Stimulated activated CD8-positive, alpha-beta memory T cell treated with anti-CD3 and anti-CD28 coated beads, Interleukin-15, amount 100 ng/mL, for 1 hour (primary cell): ENCODE data around the gene KIF18A.
"Not testable (repeated sequence)": the region's sequence is repeated elsewhere in the genome, so short reads cannot be mapped to it uniquely, and the experiment has no call there.

Experiments used
- DNase-seq: peaks from one replicate; pipeline ENCODE4 v3.0.0-alpha.2; 2020; ENCODE audit warnings: low read depth

Gene KIF18A

GRCh38 chr11:28106353-28107043 lies 1.5 kb downstream of the KIF18A start:
- no peak for DNase-seq

GRCh38 chr11:28105869-28106268 lies 2.1 kb downstream of the KIF18A start:
- DNase-seq = no peak

GRCh38 chr11:28104984-28105383 lies 3.0 kb downstream of the KIF18A start:
- no peak for DNase-seq

- DNase-seq = no peak
Measured at GRCh38 chr11:28104425-28104824, 3.5 kb downstream of the KIF18A start.

GRCh38 chr11:28102300-28102699 lies 5.7 kb downstream of the KIF18A start:
- not testable (repeated sequence) for DNase-seq

- no peak for DNase-seq
Measured at GRCh38 chr11:28100665-28101064, 7.3 kb downstream of the KIF18A start.

GRCh38 chr11:28099715-28100114 lies 8.2 kb downstream of the KIF18A start:
- no peak for DNase-seq

GRCh38 chr11:28098257-28098656 lies 9.7 kb downstream of the KIF18A start:
- DNase-seq = no peak

- no peak for DNase-seq
Measured at GRCh38 chr11:28092786-28093185, 15.2 kb downstream of the KIF18A start.

- no peak for DNase-seq
Measured at GRCh38 chr11:28090052-28090749, 17.8 kb downstream of the KIF18A start.

- DNase-seq = no peak
Measured at GRCh38 chr11:28089378-28089777, 18.6 kb downstream of the KIF18A start.

GRCh38 chr11:28087693-28088092 lies 20.3 kb downstream of the KIF18A start:
- DNase-seq = not testable (repeated sequence)

- DNase-seq = not testable (repeated sequence)
Measured at GRCh38 chr11:28087192-28087591, 20.8 kb downstream of the KIF18A start.

GRCh38 chr11:28086569-28086968 lies 21.4 kb downstream of the KIF18A start:
- DNase-seq = no peak

- DNase-seq = no peak
Measured at GRCh38 chr11:28083118-28083517, 24.8 kb downstream of the KIF18A start.

- DNase-seq = no peak
Measured at GRCh38 chr11:28077521-28077920, 30.4 kb downstream of the KIF18A start.

GRCh38 chr11:28072321-28072720 lies 35.6 kb downstream of the KIF18A start:
- DNase-seq = no peak

- no peak for DNase-seq
Measured at GRCh38 chr11:28071305-28071704, 36.7 kb downstream of the KIF18A start.

- DNase-seq = no peak
Measured at GRCh38 chr11:28058333-28058732, 49.6 kb downstream of the KIF18A start.

GRCh38 chr11:28054821-28055220 lies 53.1 kb downstream of the KIF18A start:
- DNase-seq = no peak

- DNase-seq = no peak
Measured at GRCh38 chr11:28049338-28050216, 58.4 kb downstream of the KIF18A start.

GRCh38 chr11:28048812-28049211 lies 59.1 kb downstream of the KIF18A start:
- no peak for DNase-seq
